ENCODE results near the gene LDB2.

- TF ChIP-seq CTCF (IDR thresholded peaks at IDR 0.05): no peak
- no peak for TF ChIP-seq POLR2A (IDR thresholded peaks at IDR 0.05)
Observed at GRCh38 chr4:16641971-16642370, 256.5 kb downstream of the LDB2 start.

All from heart left ventricle (tissue), 13 donors.